Body of pancreas (tissue), 4 donors: ENCODE data around the gene ANKRD9.

Source experiments
- POLR2A ChIP-seq, 3 donors: fragments of 450-650 bp; IDR thresholded peaks; one replicate each; pipeline ENCODE4 v1.6.1; 2016; ENCODE audit warnings: antibody characterized with exemption in 3 of 3, mild to moderate bottlenecking in 2 of 3
- TF ChIP-seq, protein P1 (sequence below), 7 experiments: fragments of 450-650 bp in 4 of 7; fragments of 200-600 bp in 3 of 7; sonication (generic) in 3 of 7; IDR thresholded peaks; one replicate each; pipeline ENCODE4 v1.5.1; 2016 to 2019; ENCODE audit warnings: antibody characterized with exemption in 7 of 7

DNA sequence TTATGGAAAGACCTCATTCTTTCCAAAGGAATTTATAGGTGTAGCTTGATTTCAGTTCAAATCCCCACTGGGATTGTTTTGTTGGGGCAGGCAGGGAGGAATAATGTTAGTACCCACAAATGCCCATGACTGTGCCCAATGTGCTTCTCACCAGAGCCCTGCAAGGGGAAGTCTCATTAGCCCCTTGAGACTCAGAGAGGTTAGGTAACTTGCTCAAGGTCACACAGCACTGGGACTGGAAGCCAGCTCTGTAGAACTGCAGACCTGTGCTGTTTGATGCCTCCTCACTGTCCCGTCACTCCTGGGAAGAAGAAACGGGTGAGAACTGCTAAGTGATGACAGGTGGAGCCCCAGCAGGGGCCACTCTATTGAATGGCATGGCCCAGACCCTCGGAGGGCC lies 8.9 kb downstream of the ANKRD9 start:
- TF ChIP-seq, protein P1, sequence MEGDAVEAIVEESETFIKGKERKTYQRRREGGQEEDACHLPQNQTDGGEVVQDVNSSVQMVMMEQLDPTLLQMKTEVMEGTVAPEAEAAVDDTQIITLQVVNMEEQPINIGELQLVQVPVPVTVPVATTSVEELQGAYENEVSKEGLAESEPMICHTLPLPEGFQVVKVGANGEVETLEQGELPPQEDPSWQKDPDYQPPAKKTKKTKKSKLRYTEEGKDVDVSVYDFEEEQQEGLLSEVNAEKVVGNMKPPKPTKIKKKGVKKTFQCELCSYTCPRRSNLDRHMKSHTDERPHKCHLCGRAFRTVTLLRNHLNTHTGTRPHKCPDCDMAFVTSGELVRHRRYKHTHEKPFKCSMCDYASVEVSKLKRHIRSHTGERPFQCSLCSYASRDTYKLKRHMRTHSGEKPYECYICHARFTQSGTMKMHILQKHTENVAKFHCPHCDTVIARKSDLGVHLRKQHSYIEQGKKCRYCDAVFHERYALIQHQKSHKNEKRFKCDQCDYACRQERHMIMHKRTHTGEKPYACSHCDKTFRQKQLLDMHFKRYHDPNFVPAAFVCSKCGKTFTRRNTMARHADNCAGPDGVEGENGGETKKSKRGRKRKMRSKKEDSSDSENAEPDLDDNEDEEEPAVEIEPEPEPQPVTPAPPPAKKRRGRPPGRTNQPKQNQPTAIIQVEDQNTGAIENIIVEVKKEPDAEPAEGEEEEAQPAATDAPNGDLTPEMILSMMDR (IDR thresholded peaks at IDR 0.05), result no peak
- no peak for TF ChIP-seq POLR2A (IDR thresholded peaks at IDR 0.05)
